GM18867 (cell line): Measurements from ENCODE around the gene EGFL6.
"Not testable (repeated sequence)": the region's sequence is repeated elsewhere in the genome, so short reads cannot be mapped to it uniquely, and the experiment has no call there.

Experiments used
- ATAC-seq: cut with Tn5 transposase; IDR thresholded peaks from one replicate; pipeline ENCODE4 v1.9.1; 2021; ENCODE audit warnings: mild to moderate bottlenecking, moderate library complexity; ENCODE audit not compliant: unreplicated experiment

The EGFL6 gene

DNA sequence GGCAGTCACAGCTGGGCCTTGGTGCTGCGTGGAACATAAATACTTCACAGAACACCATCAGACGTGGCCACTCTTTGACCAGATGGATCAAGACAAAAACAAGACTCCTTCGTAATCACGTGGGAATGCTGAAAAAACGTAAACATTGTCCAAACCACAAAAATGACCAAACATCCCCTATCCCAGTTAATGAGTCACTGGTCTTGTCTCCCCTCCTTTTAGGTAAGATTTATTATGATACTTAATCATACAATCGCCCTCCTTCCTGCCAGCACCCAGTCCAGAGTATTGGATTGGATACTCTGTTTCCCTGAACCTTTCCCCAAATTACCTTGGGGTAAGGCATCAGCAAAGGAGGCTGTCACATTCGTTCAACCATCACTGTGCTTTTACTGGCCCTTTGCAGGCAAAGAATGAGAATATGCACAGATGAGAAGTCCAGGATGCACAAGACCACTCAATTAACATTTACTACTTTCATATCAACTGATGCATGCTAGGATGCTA lies 82.9 kb downstream of the EGFL6 start:
- peak; percentile 0 for ATAC-seq

DNA sequence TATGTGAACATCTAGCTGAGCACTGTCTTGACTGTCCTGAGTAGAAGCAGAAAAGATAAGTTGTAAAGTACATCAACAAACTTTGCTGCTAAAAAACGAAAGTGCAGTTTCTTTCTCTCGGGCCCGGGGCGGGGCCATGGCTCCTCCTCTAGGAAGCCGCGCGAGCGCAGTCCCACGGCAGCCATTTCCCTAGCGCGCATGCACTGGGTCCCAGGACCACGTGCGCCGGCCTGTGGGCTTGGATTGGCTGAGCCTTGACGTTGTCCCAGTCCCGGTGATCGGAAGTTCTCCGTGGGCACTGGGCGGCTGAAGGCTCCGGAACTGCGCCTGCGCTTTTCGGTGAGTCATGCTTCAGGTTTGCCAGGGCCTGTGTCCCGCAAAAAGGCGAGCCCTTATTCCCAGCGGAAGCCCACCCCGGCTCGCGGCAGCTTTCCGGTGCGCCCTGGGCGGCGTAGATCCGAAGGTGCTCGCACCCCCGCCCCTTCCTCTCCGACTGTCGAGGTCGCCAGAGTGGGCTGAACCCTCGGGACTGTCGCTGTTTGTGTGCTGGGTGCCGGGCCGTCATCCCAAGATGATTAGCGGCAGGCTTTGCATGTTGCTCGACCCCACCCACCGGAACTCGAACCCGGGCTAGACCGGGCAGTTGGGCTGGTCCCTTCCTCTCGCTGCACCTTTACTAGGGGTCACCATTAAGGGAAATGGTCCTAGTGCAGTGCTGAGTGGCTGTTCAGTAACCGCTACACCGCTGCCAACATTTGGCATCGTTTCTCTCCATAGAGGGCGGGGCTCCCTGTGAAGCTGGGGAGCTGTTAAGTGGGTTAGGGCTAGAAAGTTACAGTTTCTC lies 83.7 kb downstream of the EGFL6 start, which contains the start of gene TCEANC:
TSS of gene TCEANC (plus strand) at position 292 of the 844 bp plus-strand sequence. CDS start 9,368 bp downstream, outside the sequence.
- ATAC-seq, result peak; percentile 95

DNA sequence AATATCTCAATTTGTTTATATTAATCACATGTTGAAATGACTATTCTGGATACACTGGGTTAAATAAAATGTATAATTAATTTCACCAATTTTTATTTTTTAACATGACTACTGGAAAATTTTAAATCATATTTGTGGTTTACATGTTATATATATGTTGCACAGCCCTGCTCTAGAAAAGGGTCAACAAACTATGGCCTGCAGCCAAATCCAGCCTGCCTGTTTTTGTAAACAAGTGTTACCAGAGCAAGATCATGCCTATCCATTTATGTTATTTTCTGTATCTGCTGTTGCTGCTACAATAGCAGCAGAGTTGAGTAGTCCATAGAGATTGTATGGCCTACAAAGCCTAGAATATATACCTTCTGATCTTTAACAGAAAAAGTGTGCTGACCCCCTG lies 84.7 kb downstream of the EGFL6 start:
- ATAC-seq, result no peak

DNA sequence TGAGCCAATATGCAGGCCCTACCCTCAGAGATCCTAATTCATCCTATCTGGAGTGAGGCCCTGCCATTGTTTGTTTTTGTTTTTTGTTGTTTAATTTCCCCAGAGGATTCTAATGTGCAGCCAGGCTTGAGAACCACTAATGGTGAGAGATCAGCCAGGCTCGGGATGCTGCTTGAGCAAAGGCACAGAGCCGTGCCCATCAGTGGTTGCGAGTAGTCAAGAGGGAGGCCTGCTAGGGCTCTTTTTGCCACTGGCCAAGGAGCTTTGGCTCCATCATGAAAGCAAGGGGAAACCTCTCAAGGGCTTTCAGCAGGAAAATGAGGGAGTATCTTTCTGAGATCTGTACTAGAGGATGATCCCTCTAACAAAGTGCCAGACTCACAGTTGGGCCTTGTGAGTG lies 86.3 kb downstream of the EGFL6 start:
- ATAC-seq, result no peak

DNA sequence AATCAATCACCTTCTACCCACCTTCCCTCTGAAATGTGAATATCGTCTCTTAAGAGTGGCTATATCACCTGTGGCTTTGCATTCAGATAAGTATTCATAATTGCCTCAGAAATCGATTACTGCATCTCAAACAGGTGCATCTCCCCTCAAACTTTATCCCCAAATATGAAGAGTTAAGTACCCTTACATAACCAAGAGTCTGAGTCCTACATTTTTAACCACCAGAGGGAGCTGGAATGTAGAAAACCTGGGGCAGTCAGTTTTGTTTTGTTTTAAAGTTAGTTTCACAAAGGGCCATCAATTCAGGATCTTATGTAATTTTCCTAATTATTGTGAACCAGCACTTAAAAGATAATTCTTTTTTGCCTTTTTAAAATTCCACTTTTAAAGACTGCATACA lies 89.2 kb downstream of the EGFL6 start:
- peak; percentile 42 for ATAC-seq

DNA sequence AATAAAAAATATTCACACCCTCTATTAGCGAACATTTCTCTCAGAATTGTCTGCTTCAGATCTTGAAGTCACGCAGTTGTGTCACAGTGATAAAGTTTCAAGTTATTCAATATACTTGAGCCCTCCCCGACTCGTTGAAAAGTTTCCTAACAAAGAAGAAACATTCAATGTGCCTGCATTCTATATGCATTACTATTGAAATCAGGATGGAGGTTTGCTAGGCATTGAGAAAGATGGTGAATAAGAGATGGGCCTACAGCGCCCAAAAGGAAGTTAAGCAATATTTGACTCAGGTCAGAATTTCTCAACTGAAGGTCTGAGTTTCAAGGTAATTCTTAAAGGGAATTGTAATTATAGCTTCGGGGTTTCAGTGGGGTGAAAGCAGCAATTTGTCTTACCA lies 89.7 kb downstream of the EGFL6 start:
- peak; percentile 9 for ATAC-seq

DNA sequence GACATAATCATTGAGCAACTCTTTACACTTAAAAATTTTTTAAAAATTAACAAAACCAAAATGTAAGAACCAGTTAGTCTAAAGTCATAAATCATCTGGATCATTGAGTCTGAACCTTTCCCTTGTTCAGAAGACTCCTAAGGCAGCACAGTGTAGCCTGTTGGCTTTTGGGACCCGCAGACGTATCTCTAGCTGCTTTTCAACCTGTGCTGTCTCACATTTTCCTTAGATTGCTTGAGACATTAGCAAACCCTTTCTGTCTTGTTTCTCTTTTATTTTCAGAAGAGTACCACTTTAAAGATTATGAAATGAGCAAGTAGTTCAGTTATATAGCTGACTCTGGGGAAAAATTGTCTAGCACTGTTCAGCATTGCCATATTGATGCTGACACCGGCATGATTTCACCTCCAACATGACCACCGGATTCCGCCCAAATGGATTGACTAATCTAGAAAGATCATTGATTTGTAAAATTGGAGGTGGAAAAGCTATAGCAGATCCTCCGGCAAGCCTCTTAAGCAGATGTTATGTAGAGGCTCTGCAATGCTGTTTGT lies 92.4 kb downstream of the EGFL6 start:
- peak; percentile 34 for ATAC-seq

DNA sequence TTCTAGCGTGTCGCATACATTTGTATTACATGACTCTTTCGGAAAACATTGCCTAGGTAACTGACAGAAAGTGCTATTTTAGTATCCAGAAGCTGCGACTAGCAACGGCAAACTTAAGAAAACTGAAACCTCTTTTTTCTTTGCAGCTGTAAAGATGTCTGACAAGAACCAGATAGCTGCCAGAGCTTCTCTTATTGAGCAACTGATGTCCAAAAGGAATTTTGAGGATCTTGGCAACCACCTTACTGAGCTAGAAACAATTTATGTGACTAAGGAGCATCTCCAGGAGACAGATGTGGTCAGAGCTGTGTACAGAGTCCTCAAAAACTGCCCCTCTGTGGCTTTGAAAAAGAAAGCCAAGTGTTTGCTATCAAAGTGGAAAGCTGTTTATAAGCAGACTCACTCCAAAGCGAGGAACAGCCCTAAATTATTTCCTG lies 93.0 kb downstream of the EGFL6 start:
- ATAC-seq, result peak; percentile 55

DNA sequence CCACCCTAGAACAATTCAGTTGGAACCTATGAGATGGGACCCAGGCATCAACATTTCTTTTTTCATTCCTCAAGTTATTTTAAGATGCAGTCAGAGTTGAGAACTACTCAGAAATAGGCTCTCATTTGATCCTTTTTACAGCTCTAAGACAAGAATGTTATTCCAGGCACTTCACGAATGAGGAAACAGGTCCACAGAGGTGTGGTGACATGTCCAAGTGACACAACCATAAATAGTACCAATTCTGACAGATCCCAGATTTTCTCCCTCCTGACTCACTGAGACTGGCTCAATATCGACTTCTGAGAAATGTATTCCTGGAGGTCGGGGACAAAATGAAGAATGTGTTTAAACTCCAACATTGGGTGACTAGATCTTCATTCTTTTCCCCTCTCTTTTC lies 94.6 kb downstream of the EGFL6 start:
- no peak for ATAC-seq

DNA sequence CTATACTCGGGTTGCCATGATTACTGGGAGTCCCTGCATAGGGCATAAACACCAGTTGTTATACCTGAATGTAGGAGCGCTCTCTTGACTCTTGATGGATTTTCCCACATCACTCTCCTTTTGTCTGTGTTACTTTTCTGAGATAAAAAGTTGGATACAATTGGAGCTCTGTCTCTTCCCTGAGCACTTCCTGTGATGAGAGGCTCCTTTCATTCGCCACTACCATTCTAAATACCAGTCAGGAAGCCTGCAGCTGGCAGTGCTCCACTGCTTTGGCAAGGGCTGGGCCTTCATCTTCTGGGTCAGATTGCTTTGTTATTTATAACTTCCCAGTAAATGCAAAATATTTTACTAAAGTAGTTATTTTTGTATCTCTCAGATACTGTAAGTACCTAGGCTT lies 97.4 kb downstream of the EGFL6 start:
- no peak for ATAC-seq

DNA sequence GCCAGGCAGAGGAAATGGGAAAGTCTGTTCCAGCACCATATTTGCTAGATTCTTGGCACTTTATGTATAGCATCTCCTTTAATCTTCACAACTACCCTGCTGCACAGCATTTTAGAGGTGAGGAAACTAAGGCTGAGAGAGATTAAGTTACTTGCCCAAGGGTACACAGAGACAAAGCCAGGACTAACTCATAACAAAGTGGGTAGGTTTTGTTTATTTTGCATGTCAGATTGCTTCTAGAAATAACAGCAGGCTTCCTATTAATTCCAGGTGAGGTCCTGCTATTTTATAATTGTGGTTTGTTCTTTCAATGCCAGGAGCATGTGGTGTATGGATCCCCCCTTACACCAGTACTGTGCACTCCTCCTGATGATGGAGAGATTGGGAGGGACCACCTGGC lies 98.5 kb downstream of the EGFL6 start:
- ATAC-seq, result no peak

DNA sequence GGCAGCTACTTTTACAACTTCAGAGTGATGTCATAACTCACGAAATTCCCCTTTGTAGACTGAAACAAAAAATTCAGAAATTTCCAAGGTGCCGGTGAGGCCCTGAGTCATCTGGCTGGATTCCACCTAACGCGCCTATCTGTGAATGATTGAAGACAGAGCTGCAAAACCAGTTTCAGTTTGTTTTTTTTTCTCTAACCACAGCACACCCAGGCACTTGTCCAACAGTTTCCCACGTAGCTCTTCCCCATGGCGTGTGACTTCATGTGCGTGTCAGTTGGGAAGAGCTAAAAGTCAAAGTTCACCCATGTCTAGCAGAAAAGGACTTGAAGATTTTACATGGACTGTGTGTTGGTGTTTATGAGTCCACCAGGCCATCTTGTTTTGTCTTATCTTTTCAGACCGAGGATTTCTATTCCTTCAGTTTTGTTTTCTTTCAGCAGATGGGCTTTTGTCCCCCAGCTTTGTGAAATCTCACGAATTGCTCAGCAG lies 99.9 kb downstream of the EGFL6 start:
- peak; percentile 78 for ATAC-seq

DNA sequence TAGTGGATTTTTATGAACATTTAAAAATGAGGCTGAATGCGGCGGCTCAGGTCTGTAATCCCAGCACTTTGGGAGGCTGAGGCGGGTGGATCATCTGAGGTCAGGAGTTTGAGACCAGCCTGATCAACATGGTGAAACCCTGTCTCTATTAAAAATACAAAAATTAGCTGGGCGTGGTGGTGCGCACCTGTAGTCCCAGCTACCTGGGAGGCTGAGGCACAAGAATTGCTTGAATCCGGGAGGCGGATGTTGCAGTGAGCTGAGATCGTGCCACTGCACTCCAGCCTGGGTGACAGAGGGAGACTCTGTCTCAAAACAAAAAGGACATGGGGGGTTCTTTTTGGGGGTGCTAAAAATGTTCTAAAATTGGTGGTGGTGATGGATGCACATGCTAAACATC lies 100.4 kb downstream of the EGFL6 start:
- not testable (repeated sequence) for ATAC-seq

DNA sequence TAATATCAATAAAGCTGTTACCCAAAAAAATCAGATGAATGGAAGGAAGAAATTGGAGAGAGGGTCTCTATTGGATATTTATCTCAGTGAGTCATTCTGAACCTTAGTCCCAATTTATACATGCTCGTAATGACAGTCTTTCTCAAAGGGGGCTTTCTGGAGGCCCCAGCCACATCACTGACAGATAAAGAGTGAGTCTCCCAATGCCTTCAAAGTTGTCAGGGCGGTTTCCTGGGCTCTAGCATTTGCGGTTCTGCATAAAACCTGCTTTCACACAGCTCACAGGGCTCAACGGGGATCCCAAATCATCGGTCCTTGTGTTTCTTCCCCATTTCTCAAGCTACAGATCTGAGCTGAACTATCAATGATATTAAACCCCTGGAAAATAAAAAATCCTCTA lies 100.8 kb downstream of the EGFL6 start:
- ATAC-seq, result no peak

DNA sequence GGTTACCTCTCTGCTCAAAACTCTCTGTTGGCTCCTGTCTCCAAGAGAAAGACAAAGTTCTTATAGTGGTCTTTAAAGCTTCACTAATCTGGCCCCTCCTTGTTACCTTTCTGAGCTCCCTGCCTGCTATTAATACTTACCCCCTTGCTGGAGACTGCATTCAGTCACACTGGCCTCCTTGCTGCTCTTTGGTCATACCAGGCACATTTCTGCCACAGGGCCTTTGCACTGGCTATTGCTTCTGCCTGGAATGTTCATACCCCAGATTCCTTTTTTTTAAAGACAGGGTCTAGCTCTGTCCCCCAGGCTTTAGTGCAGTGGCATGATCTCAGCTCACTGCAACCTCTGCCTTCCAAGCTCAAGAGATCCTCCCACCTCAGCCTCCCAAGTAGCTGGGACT lies 103.6 kb downstream of the EGFL6 start:
- ATAC-seq, result no peak

DNA sequence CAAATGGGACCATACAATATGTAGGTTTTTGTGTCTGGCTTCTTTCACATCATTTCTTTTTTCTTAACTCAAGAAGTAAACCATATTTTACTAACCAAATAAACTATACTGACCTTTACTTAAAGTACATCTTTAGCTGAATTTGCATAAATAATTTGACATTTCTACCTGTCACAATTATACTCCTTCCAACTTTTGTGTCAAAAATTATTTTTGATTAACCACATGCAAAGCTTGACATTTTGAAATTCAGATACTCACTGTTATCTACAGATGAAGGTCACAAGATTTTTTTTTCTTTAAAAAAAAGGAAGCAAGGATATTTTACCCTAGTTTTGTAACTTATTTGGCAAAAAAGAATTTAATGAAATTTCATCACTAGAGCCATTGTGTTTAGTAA lies 107.5 kb downstream of the EGFL6 start:
- no peak for ATAC-seq

DNA sequence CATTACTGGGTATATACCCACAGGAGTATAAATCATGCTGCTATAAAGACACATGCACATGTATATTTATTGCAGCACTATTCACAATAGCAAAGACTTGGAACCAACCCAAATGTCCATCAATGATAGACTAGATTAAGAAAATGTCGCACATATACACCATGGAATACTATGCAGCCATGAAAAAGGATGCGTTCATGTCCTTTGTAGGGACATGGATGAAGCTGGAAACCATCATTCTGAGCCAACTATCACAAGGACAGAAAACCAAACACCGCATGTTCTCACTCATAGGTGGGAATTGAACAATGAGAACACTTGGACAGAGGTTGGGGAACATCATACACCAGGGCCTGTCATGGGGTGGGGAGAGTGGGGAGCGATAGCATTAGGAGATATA lies 110.3 kb downstream of the EGFL6 start:
- ATAC-seq, result not testable (repeated sequence)

DNA sequence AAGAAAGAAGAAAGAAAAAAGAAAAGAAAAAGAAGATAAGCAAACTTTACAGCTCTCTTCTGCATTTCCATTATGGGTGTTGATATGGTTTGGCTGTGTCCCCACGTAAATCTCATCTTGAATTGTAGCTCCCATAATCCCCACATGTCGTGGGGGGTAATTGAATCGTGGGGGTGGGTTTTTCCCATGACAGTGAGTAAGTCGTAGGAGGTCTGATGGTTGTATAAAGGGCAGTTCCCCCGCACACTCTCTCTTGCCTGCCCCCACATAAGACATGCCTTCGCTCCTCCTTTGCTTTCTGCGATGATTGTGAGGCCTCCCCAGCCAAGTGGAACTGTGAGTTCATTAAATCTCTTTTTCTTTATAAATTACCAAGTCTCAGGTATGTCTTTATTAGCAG lies 112.2 kb downstream of the EGFL6 start:
- no peak for ATAC-seq
